CD14-positive monocyte (primary cell): ENCODE data around the gene NFAM1. TPM values are rescaled to one million over a fixed set of nuclear protein-coding genes. Genes with fewer than 3 reads are reported as not detected.
A peak's percentile ranks its signal among the peaks of the same experiment; 100 is the strongest.

Experiments
- DNase-seq, 3 donors: peaks; one replicate each; pipeline ENCODE4 v3.0.0-alpha.2; 2011 to 2022
- H2AFZ ChIP-seq: 2 replicates; pipeline ENCODE4 v1.6.0; 2012; ENCODE audit warnings: mild to moderate bottlenecking, low read depth, low read length, inconsistent platforms; ENCODE audit not compliant: insufficient read depth, poor library complexity, severe bottlenecking
- H3K27ac ChIP-seq, 2 donors: 1 replicate in 1 of 2; 2 replicates in 1 of 2; pipeline ENCODE4 v1.5.1; 2012 to 2013; ENCODE audit warnings: low read length in 2 of 2, control low read depth in 1 of 2, inconsistent platforms in 1 of 2, low read depth in 1 of 2, mild to moderate bottlenecking in 1 of 2
- H3K27me3 ChIP-seq, 2 donors: one replicate each; pipeline versions ENCODE4 v1.6.0 to v1.6.1; 2011 to 2013; ENCODE audit warnings: low read length in 2 of 2; ENCODE audit not compliant: control insufficient read depth in 2 of 2, insufficient read depth in 2 of 2
- H3K36me3 ChIP-seq, 2 donors: replicated peaks in 1 of 2; 1 replicate in 1 of 2; 2 replicates in 1 of 2; pipeline versions ENCODE4 v1.5.1 to v1.6.1; 2012 to 2013; ENCODE audit warnings: low read length in 2 of 2, control low read depth in 1 of 2, inconsistent platforms in 1 of 2, mild to moderate bottlenecking in 1 of 2; ENCODE audit not compliant: insufficient read depth in 2 of 2, control insufficient read depth in 1 of 2
- H3K4me1 ChIP-seq, 2 donors: 1 replicate in 1 of 2; 2 replicates in 1 of 2; pipeline versions ENCODE4 v1.5.1 to v1.6.1; 2012 to 2013; ENCODE audit warnings: low read length in 2 of 2, control low read depth in 1 of 2, inconsistent platforms in 1 of 2, mild to moderate bottlenecking in 1 of 2, moderate library complexity in 1 of 2; ENCODE audit not compliant: insufficient read depth in 2 of 2, control insufficient read depth in 1 of 2
- H3K4me2 ChIP-seq: replicated peaks from 2 replicates; pipeline ENCODE3; 2012; ENCODE audit warnings: low read length, moderate library complexity, mild to moderate bottlenecking; ENCODE audit not compliant: poor library complexity, severe bottlenecking; ENCODE audit errors: extremely low read depth
- H3K4me3 ChIP-seq, 3 experiments: fragments of 200-600 bp in 1 of 3; sonication (generic) in 1 of 3; replicated peaks in 1 of 3; 1 replicate in 2 of 3; 2 replicates in 1 of 3; pipeline ENCODE4 v1.5.1; 2011 to 2013; ENCODE audit warnings: low read length in 3 of 3, mild to moderate bottlenecking in 3 of 3, control low read depth in 2 of 3, low read depth in 2 of 3, inconsistent platforms in 1 of 3, moderate library complexity in 1 of 3
- H3K79me2 ChIP-seq: 2 replicates; pipeline ENCODE4 v1.6.0; 2012; ENCODE audit warnings: mild to moderate bottlenecking, control low read depth, inconsistent platforms, low read length, moderate library complexity; ENCODE audit not compliant: insufficient read depth
- H3K9ac ChIP-seq: 2 replicates; pipeline ENCODE4 v1.6.0; 2017; ENCODE audit warnings: low read length, mild to moderate bottlenecking; ENCODE audit not compliant: insufficient read depth, poor library complexity, severe bottlenecking
- H3K9me3 ChIP-seq, 2 donors: replicated peaks in 1 of 2; 1 replicate in 1 of 2; 2 replicates in 1 of 2; pipeline versions ENCODE4 v1.5.1 to v1.6.1; 2012 to 2013; ENCODE audit warnings: low read length in 2 of 2, control low read depth in 1 of 2; ENCODE audit not compliant: control insufficient read depth in 1 of 2, insufficient read depth in 1 of 2
- H4K20me1 ChIP-seq: 2 replicates; pipeline ENCODE4 v1.6.0; 2012; ENCODE audit warnings: mild to moderate bottlenecking, low read length, control low read depth, moderate library complexity; ENCODE audit not compliant: insufficient read depth
- H3K27ac Mint-ChIP-seq, 7 donors: one replicate each; pipeline ENCODE4 v1.8.0; 2020; ENCODE audit warnings: mild to moderate bottlenecking in 7 of 7, mixed read lengths in 7 of 7, moderate library complexity in 6 of 7, inconsistent platforms in 2 of 7
- H3K27me3 Mint-ChIP-seq, 3 donors: one replicate each; pipeline ENCODE4 v1.8.0; 2021 to 2022; ENCODE audit warnings: low read depth in 3 of 3, mild to moderate bottlenecking in 3 of 3, mixed read lengths in 3 of 3, moderate library complexity in 3 of 3, inconsistent platforms in 1 of 3
- H3K36me3 Mint-ChIP-seq, 2 donors: one replicate each; pipeline ENCODE4 v1.8.0; 2020; ENCODE audit warnings: mixed read lengths in 2 of 2, inconsistent platforms in 1 of 2, mild to moderate bottlenecking in 1 of 2
- H3K4me1 Mint-ChIP-seq: one replicate; pipeline ENCODE4 v1.8.0; 2020; ENCODE audit warnings: mild to moderate bottlenecking, mixed read lengths
- H3K4me3 Mint-ChIP-seq, 2 donors: one replicate each; pipeline ENCODE4 v1.8.0; 2020; ENCODE audit warnings: mild to moderate bottlenecking in 2 of 2, mixed read lengths in 2 of 2, moderate library complexity in 1 of 2
- H3K9me3 Mint-ChIP-seq, 7 donors: one replicate each; pipeline ENCODE4 v1.8.0; 2020 to 2022; ENCODE audit warnings: mixed read lengths in 7 of 7, mild to moderate bottlenecking in 6 of 7, moderate library complexity in 6 of 7, inconsistent platforms in 2 of 7
- WGBS: methylation state at CpG from one replicate; pipeline ENCODE4 v1.1.5; 2013; ENCODE audit warnings: missing lambda C conversion rate; ENCODE audit not compliant: insufficient coverage; 5-methylcytosine and 5-hydroxymethylcytosine counted together
- intact Hi-C, 2 donors: fragments of 100-400 bp; cut with micrococcal nuclease; formaldehyde crosslinking; loops; one replicate each; pipeline versions ENCODE4 v1.15.0 to v1.15.1; 2023
- polyA plus RNA-seq, 3 donors: library from polyadenylated mRNA; depleted of rRNA in 1 of 3; unstranded in 2 of 3; stranded (reverse) in 1 of 3; fragments of 300-500 nt in 2 of 3; fragments of >200 nt in 1 of 3; fragmentation: Illumina TruSeq in 2 of 3; gene quantifications; 1 replicate in 2 of 3; 2 replicates in 1 of 3; pipeline ENCODE4 v1.2.3, GENCODE V29; 2012 to 2021
- TF ChIP-seq, protein P1 (sequence below): fragments of 200-600 bp; IDR thresholded peaks from one replicate; pipeline ENCODE4 v1.8.0; 2022; ENCODE audit warnings: antibody characterized with exemption, mild to moderate bottlenecking

Gene NFAM1
- polyA plus RNA-seq, 3 donors: 36.0 to 71.0 (median 69.7) TPM

DNA sequence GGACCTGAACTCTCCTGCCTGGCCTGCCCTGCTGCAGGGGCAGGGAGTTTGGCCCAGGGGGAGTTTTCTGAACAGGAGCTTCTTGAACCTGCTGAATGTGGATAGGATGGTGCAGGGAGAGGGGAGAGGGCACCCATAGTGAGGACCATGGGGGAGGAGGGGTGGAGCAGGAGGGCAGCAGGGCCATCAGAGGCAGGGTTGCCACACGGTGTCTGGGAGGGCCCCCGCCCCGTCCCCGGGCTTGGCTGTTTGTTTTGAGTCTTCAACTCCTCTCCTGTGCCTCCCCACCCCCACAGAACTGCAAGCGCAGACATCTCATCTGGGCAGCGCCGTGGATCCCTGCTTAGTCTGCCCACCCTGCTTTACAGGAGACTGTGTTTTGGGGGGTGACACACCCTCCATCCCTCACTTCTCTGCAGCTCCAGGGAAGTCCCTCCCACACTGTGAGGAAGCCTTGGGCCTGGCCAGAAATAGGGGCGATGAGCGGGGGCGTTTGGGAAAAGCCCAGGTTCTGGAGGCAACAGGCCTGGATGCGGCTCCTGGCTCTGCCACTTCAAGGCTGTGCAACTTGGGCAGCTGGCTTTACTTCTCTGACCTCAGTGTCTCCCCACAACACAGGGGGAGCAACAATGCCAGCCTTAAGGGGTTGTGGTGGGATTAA is 14.4 kb downstream of the NFAM1 start:
- peaks cover 18 to 31% of the 10 kb centered on the region in 2 donors for H3K4me1 ChIP-seq

DNA sequence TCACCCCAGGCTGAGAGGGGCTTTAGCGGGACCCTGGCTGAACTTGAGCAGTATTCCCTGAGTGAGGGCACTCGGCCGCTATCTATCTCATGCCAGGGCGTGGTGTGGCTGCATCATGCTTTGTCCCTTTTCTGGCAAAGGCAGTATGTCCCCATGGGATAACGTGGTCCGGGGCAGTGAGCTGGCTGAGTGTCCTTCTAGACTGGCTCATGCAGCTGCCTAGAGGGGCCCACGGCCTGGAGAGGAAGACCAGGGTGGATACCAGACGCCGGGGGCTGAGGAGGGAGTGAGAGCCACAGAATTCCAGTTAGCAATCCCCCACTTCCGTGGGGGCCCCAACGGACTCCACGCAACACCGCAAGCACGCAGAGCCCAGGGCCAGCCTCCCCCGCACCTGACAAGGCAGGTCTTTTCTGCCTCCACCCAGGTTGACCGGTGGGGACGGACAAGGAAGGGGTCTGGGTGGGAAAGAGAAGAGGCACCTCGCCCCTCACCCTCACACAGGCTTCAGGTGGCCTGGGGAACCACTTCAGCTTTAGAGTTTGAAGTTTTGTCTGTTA is 15.5 kb downstream of the NFAM1 start:
- Mint-ChIP-seq H3K4me1 (peaks cover 50% of the 10 kb centered on the region), H3K36me3 (peaks cover 51 to 93% of the 10 kb centered on the region in 2 donors), H3K9me3 (no peaks in the 10 kb centered on the region), H3K27ac (peak overlapping the region in 6 of 7 donors; percentile 24 to 82 (median 60)), H3K27me3 (no peaks in the 10 kb centered on the region), H3K4me3 (no peak overlapping the region)
- TF ChIP-seq, protein P1, sequence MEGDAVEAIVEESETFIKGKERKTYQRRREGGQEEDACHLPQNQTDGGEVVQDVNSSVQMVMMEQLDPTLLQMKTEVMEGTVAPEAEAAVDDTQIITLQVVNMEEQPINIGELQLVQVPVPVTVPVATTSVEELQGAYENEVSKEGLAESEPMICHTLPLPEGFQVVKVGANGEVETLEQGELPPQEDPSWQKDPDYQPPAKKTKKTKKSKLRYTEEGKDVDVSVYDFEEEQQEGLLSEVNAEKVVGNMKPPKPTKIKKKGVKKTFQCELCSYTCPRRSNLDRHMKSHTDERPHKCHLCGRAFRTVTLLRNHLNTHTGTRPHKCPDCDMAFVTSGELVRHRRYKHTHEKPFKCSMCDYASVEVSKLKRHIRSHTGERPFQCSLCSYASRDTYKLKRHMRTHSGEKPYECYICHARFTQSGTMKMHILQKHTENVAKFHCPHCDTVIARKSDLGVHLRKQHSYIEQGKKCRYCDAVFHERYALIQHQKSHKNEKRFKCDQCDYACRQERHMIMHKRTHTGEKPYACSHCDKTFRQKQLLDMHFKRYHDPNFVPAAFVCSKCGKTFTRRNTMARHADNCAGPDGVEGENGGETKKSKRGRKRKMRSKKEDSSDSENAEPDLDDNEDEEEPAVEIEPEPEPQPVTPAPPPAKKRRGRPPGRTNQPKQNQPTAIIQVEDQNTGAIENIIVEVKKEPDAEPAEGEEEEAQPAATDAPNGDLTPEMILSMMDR: no peak
- peak overlapping the region; percentile 23 to 61 for H3K27ac ChIP-seq
- H3K4me1 ChIP-seq: peaks cover 18 to 31% of the 10 kb centered on the region in 2 donors
- no peak for DNase-seq
- no peak overlapping the region for H2AFZ ChIP-seq
- H3K27me3 ChIP-seq: no peaks in the 10 kb centered on the region
- peaks cover 71 to 95% of the 10 kb centered on the region in 2 donors for H3K36me3 ChIP-seq
- H4K20me1 ChIP-seq: peaks cover 100% of the 10 kb centered on the region
- 97% methylated on average over 15 of the region's 18 CpGs for WGBS
- H3K9me3 ChIP-seq: no peaks in the 10 kb centered on the region
- H3K4me3 ChIP-seq: no peak overlapping the region
- intact Hi-C loops: no loop called here
- peaks cover 95% of the 10 kb centered on the region for H3K79me2 ChIP-seq
- H3K9ac ChIP-seq: no peak overlapping the region
- no peak overlapping the region for H3K4me2 ChIP-seq

More for the DNA sequence above, 14.4 kb downstream of the NFAM1 start:
- H3K4me1 Mint-ChIP-seq: peaks cover 55% of the 10 kb centered on the region
- Histone ChIP-seq H3K9ac (no peak overlapping the region), H3K79me2 (peaks cover 97% of the 10 kb centered on the region), H3K4me2 (no peak overlapping the region), H3K36me3 (peaks cover 70 to 95% of the 10 kb centered on the region in 2 donors), H3K4me3 (no peak overlapping the region), H2AFZ (no peak overlapping the region), H4K20me1 (peaks cover 100% of the 10 kb centered on the region), H3K27me3 (no peaks in the 10 kb centered on the region), H3K9me3 (no peaks in the 10 kb centered on the region), H3K27ac (peak overlapping the region in 1 of 2 donors; percentile 48)
- DNase-seq: no peak
- peak overlapping the region in 5 of 7 donors; percentile 40 to 82 (median 61) for H3K27ac Mint-ChIP-seq
- H3K27me3 Mint-ChIP-seq: no peaks in the 10 kb centered on the region
- peaks cover 53 to 93% of the 10 kb centered on the region in 2 donors for H3K36me3 Mint-ChIP-seq
- H3K4me3 Mint-ChIP-seq: no peak overlapping the region
- no peaks in the 10 kb centered on the region for H3K9me3 Mint-ChIP-seq
- TF ChIP-seq, protein P1: no peak
- intact Hi-C loops: no loop called here
- 89% methylated on average over 3 of the region's 11 CpGs for WGBS
